IMR-90 (cell line): ENCODE data around the gene ZGLP1. TPM values are rescaled to one million over a fixed set of nuclear protein-coding genes. Genes with fewer than 3 reads are reported as not detected.

Experiments
- ATAC-seq: fragments of 200-7000 bp; cut with Tn5 transposase; 2 replicates; pipeline ENCODE4 v1.9.1; 2020; ENCODE audit warnings: low read depth, mild to moderate bottlenecking, moderate library complexity
- BruUV-seq: library from RNA; stranded (reverse); fragments of 400-500 nt; replicated peaks from 2 replicates; lab custom pipeline; 2021; lab: Mats Ljungman, UMichigan
- CTCF ChIA-PET: fragments of 300-600 bp; formaldehyde crosslinking; extraction: SDS; loops from one replicate; lab custom pipeline; 2021; ENCODE audit warnings: antibody characterized with exemption; lab: Yijun Ruan, JAX
- POLR2A ChIA-PET: fragments of 300-600 bp; sonication (Branson Sonifier 250); formaldehyde crosslinking; loops from one replicate; lab custom pipeline; 2022; ENCODE audit warnings: antibody characterized with exemption; ENCODE audit not compliant: unreplicated experiment; lab: Charles Lee
- DNase-seq: peaks from one replicate; pipeline ENCODE4 v3.0.0; 2013
- H2AFZ ChIP-seq: replicated peaks from 2 replicates; pipeline ENCODE3; 2013; ENCODE audit warnings: low read length, mild to moderate bottlenecking; ENCODE audit not compliant: poor library complexity
- H2AK5ac ChIP-seq: 2 replicates; pipeline ENCODE4 v1.6.1; 2013; ENCODE audit warnings: low read depth, low read length, inconsistent platforms
- H2AK9ac ChIP-seq: replicated peaks from 2 replicates; pipeline ENCODE3; 2013; ENCODE audit warnings: mild to moderate bottlenecking, low read depth, low read length, moderate library complexity; ENCODE audit not compliant: poor library complexity
- H2BK120ac ChIP-seq: 2 replicates; pipeline ENCODE4 v1.6.1; 2013; ENCODE audit warnings: low read depth, low read length, inconsistent platforms
- H2BK15ac ChIP-seq: 3 replicates; pipeline ENCODE4 v1.6.1; 2013; ENCODE audit warnings: low read depth, low read length, inconsistent platforms
- H2BK20ac ChIP-seq: 2 replicates; pipeline ENCODE4 v1.6.1; 2013; ENCODE audit warnings: low read depth, mild to moderate bottlenecking, inconsistent platforms, low read length, moderate library complexity
- H2BK5ac ChIP-seq: 2 replicates; pipeline ENCODE4 v1.6.1; 2013; ENCODE audit warnings: mild to moderate bottlenecking, low read depth, low read length, inconsistent platforms; ENCODE audit not compliant: poor library complexity, severe bottlenecking
- H3K14ac ChIP-seq: replicated peaks from 2 replicates; pipeline ENCODE4 v1.6.1; 2013; ENCODE audit warnings: low read depth, low read length, inconsistent platforms
- H3K18ac ChIP-seq: 2 replicates; pipeline ENCODE4 v1.6.1; 2013; ENCODE audit warnings: low read depth, low read length, control low read depth
- H3K23ac ChIP-seq: 2 replicates; pipeline ENCODE4 v1.6.1; 2013; ENCODE audit warnings: low read depth, low read length, inconsistent platforms
- H3K27ac ChIP-seq: 2 replicates; pipeline ENCODE4 v1.5.1; 2013; ENCODE audit warnings: mild to moderate bottlenecking, control low read depth, low read length; ENCODE audit not compliant: insufficient read depth
- H3K27me3 ChIP-seq: 2 replicates; pipeline ENCODE4 v1.6.1; 2013; ENCODE audit warnings: low read length; ENCODE audit not compliant: control insufficient read depth, insufficient read depth
- H3K36me3 ChIP-seq: 2 replicates; pipeline ENCODE4 v1.6.1; 2013; ENCODE audit warnings: low read length, mixed read lengths; ENCODE audit not compliant: control insufficient read depth, insufficient read depth
- H3K4ac ChIP-seq: 2 replicates; pipeline ENCODE4 v1.6.1; 2013; ENCODE audit warnings: low read depth, low read length, inconsistent platforms
- H3K4me1 ChIP-seq: 2 replicates; pipeline ENCODE4 v1.6.1; 2013; ENCODE audit warnings: low read length, mixed read lengths; ENCODE audit not compliant: control insufficient read depth, insufficient read depth
- H3K4me2 ChIP-seq: 2 replicates; pipeline ENCODE4 v1.6.1; 2013; ENCODE audit warnings: low read depth, mild to moderate bottlenecking, control low read depth, low read length, moderate library complexity
- H3K4me3 ChIP-seq: 2 replicates; pipeline ENCODE4 v1.5.1; 2013; ENCODE audit warnings: low read depth, mild to moderate bottlenecking, control low read depth, low read length, moderate library complexity; ENCODE audit not compliant: insufficient read depth
- H3K56ac ChIP-seq: 2 replicates; pipeline ENCODE4 v1.6.1; 2013; ENCODE audit warnings: low read length, inconsistent platforms; ENCODE audit not compliant: insufficient read depth; ENCODE audit errors: extremely low read depth
- H3K79me1 ChIP-seq, 2 experiments: 2 replicates each; pipeline ENCODE4 v1.6.1; 2013; ENCODE audit warnings: low read length in 2 of 2, inconsistent platforms in 1 of 2, low read depth in 1 of 2
- H3K9ac ChIP-seq: 2 replicates; pipeline ENCODE4 v1.6.1; 2013; ENCODE audit warnings: low read depth, low read length, control low read depth
- H3K9me1 ChIP-seq: 2 replicates; pipeline ENCODE4 v1.6.1; 2013; ENCODE audit warnings: low read length, inconsistent platforms; ENCODE audit not compliant: insufficient read depth
- H3K9me3 ChIP-seq: 2 replicates; pipeline ENCODE4 v1.6.1; 2013; ENCODE audit warnings: low read length; ENCODE audit not compliant: control insufficient read depth, insufficient read depth
- H4K20me1 ChIP-seq: 2 replicates; pipeline ENCODE4 v1.6.1; 2013; ENCODE audit warnings: low read length, inconsistent platforms; ENCODE audit not compliant: insufficient read depth
- H4K5ac ChIP-seq: 2 replicates; pipeline ENCODE4 v1.6.1; 2013; ENCODE audit warnings: mild to moderate bottlenecking, low read depth, low read length, control low read depth
- H4K8ac ChIP-seq, 2 experiments: 2 replicates each; pipeline ENCODE4 v1.6.1; 2013; ENCODE audit warnings: low read depth in 2 of 2, low read length in 2 of 2, control low read depth in 1 of 2, inconsistent platforms in 1 of 2
- H4K91ac ChIP-seq: 2 replicates; pipeline ENCODE4 v1.6.1; 2013; ENCODE audit warnings: low read depth, low read length, inconsistent platforms; ENCODE audit not compliant: insufficient read depth
- BHLHE40 ChIP-seq: fragments of 150-350 bp; IDR thresholded peaks from 2 replicates; pipeline ENCODE4 v1.6.1; 2016; ENCODE audit warnings: mild to moderate bottlenecking, low read depth, low read length
- CTCF ChIP-seq: conservative IDR thresholded peaks from 2 replicates; pipeline ENCODE4 v1.5.1; 2012; ENCODE audit warnings: mild to moderate bottlenecking, low read depth, low read length, improper control_type of control experiment
- ELK1 ChIP-seq: fragments of 150-350 bp; IDR thresholded peaks from 2 replicates; pipeline ENCODE4 v1.6.1; 2016; ENCODE audit warnings: low read depth, mild to moderate bottlenecking, low read length, moderate library complexity, borderline replicate concordance
- MAFK ChIP-seq: IDR thresholded peaks from 2 replicates; pipeline ENCODE4 v1.6.1; 2012; ENCODE audit warnings: low read depth, low read length, improper control_type of control experiment
- MXI1 ChIP-seq: IDR thresholded peaks from 2 replicates; pipeline ENCODE4 v1.6.1; 2012; ENCODE audit warnings: low read depth, mild to moderate bottlenecking, low read length, moderate library complexity, borderline replicate concordance
- USF2 ChIP-seq: fragments of 150-350 bp; IDR thresholded peaks from 2 replicates; pipeline ENCODE4 v1.6.1; 2017; ENCODE audit warnings: mild to moderate bottlenecking, antibody characterized with exemption, low read length, low read depth
- WGBS, 2 experiments: methylation state at CpG; one replicate each; pipeline versions ENCODE4 v1.1.5 to v1.1.7; 2013; ENCODE audit warnings: missing lambda C conversion rate in 2 of 2; ENCODE audit not compliant: insufficient read length in 1 of 2; ENCODE audit errors: extremely low coverage in 2 of 2; 5-methylcytosine and 5-hydroxymethylcytosine counted together
- dilution Hi-C: fragments of 300-500 bp; cut with HindIII; formaldehyde crosslinking; loops from one replicate; pipeline ENCODE4 v1.14.3; 2018; ENCODE audit warnings: low sequenced_read_pairs; ENCODE audit not compliant: unreplicated experiment
- in situ Hi-C: fragments of 300-500 bp; cut with MboI; formaldehyde crosslinking; loops from 3 replicates; pipeline ENCODE4 v1.14.3; 2019; ENCODE audit warnings: low sequenced_read_pairs, inconsistent platforms, mixed read lengths
- intact Hi-C: fragments of 100-400 bp; cut with micrococcal nuclease; formaldehyde crosslinking; loops from 2 replicates; pipeline ENCODE4 v1.10.0; 2022
- polyA plus RNA-seq, 3 experiments: library from polyadenylated mRNA; depleted of rRNA; stranded (reverse); fragments of >200 nt; gene quantifications; 2 replicates each; pipeline ENCODE4 v1.2.3, GENCODE V29; 2012; ENCODE audit warnings: low replicate concordance in 1 of 3
- total RNA-seq: library from RNA; depleted of rRNA; stranded (reverse); fragments of >200 nt; gene quantifications from 2 replicates; pipeline ENCODE4 v1.2.3, GENCODE V29; 2012

The ZGLP1 gene
- total and polyA plus RNA-seq, 2 of the 4 experiments (the other 2 are of a cell fraction): 0.54 to 3.1 TPM

- peak overlapping the region; percentile 77; the same call in 1 of the 2 replicates for H3K14ac ChIP-seq
- peak overlapping the region; percentile 47 for H3K18ac ChIP-seq
- H3K4me2 ChIP-seq: peak overlapping the region; percentile 96
- H3K56ac ChIP-seq: no peak overlapping the region
- 0 out of 2 replicates have a peak overlapping the region, but pooled peaks have one; percentile 46 for H2BK20ac ChIP-seq
- no peaks in the 10 kb centered on the region for H3K9me3 ChIP-seq
- H4K8ac ChIP-seq: peak overlapping the region; percentile 53 to 82
- peak overlapping the region; percentile 92 for H2AFZ ChIP-seq
- H2AK5ac ChIP-seq: no peak overlapping the region
- ChIA-PET POLR2A (interaction anchor here (0.5 to 1.0 kb wide), 3 partner anchors 13 to 18 kb away, joined by 3 to 4 read pairs (median 3); no protein-coding TSS in a partner anchor), CTCF (interaction anchor here (0.6 to 0.8 kb wide), 2 partner anchors 99 to 1813 kb away, joined by 3 to 7 read pairs; no protein-coding TSS in a partner anchor)
- peaks cover 24% of the 10 kb centered on the region for H3K4me1 ChIP-seq
- H3K79me1 ChIP-seq: peaks cover 0 to 4% of the 10 kb centered on the region in 2 experiments; a peak in 1 of 4 replicates
- H2AK9ac ChIP-seq: peak overlapping the region; percentile 88
- H2BK120ac ChIP-seq: peak overlapping the region; percentile 26
- peak overlapping the region; percentile 64; the same call in 1 of the 2 replicates for H3K23ac ChIP-seq
- H3K4me3 ChIP-seq: peak overlapping the region; percentile 77
- peak overlapping the region; percentile 47 for H3K27ac ChIP-seq
- H3K9ac ChIP-seq: peak overlapping the region; percentile 45; the same call in 1 of the 2 replicates
- DNase-seq (peak; percentile 54), ATAC-seq (peak; percentile 33)
- peaks cover 12% of the 10 kb centered on the region; the same call in 1 of the 2 replicates for H3K36me3 ChIP-seq
- no TSS peak for BruUV-seq
- peak overlapping the region; percentile 72 for H3K4ac ChIP-seq
- H4K20me1 ChIP-seq: 0 out of 2 replicates have a peak, but pooled peaks cover 2% of the 10 kb centered on the region
- peak overlapping the region; percentile 73; the same call in 1 of the 3 replicates for H2BK15ac ChIP-seq
- peaks cover 12% of the 10 kb centered on the region for H3K9me1 ChIP-seq
- 9% methylated on average over 19 of the region's 50 CpGs; no CpG with 5 or more reads in 1 of the 2 experiments for WGBS, 2 experiments
- peak overlapping the region; percentile 40; the same call in 1 of the 2 replicates for H4K91ac ChIP-seq
- peak overlapping the region; percentile 5; the same call in 1 of the 2 replicates for H4K5ac ChIP-seq
- dilution Hi-C loops (no loop called here), intact Hi-C loops (no loop called here), in situ Hi-C loops (no loop called here)
- no peaks in the 10 kb centered on the region; the same call in 1 of the 2 replicates for H3K27me3 ChIP-seq
- TF ChIP-seq BHLHE40: peak; percentile 88
- TF ChIP-seq ELK1: no peak
- TF ChIP-seq USF2: peak; percentile 76
- TF ChIP-seq CTCF: no peak
- peak; percentile 68; the same call in 1 of the 2 replicates for TF ChIP-seq MXI1
- TF ChIP-seq MAFK: no peak
- peak overlapping the region; percentile 58 for H2BK5ac ChIP-seq
These were observed 20.3 kb downstream of the ZGLP1 start for GRCh38 chr19:10289167-10289835.
